Neuronal stem cell (in vitro differentiated cells): ENCODE measurements around the gene DGKB.
A peak's percentile ranks its signal among the peaks of the same experiment; 100 is the strongest.

ENCODE experiments used
- DNase-seq: peaks from one replicate; pipeline ENCODE4 v3.0.0-alpha.2; 2013; ENCODE audit warnings: low spot score
- H2AFZ ChIP-seq: one replicate; pipeline ENCODE4 v1.6.1; 2013; ENCODE audit warnings: mild to moderate bottlenecking, low read length, inconsistent platforms
- H2AK5ac ChIP-seq: 2 replicates; pipeline ENCODE4 v1.6.1; 2013; ENCODE audit warnings: low read depth, mild to moderate bottlenecking, inconsistent platforms, low read length, moderate library complexity, mixed read lengths
- H2BK120ac ChIP-seq: 2 replicates; pipeline ENCODE4 v1.6.1; 2013; ENCODE audit warnings: low read depth, mild to moderate bottlenecking, inconsistent platforms, low read length, moderate library complexity, mixed read lengths
- H2BK12ac ChIP-seq: one replicate; pipeline ENCODE4 v1.6.1; 2013; ENCODE audit warnings: low read length, inconsistent platforms
- H2BK15ac ChIP-seq: 2 replicates; pipeline ENCODE4 v1.6.1; 2013; ENCODE audit warnings: mild to moderate bottlenecking, low read length, inconsistent platforms, mixed read lengths
- H2BK5ac ChIP-seq: one replicate; pipeline ENCODE4 v1.6.1; 2013; ENCODE audit warnings: inconsistent platforms, mild to moderate bottlenecking, low read length, moderate library complexity
- H3K14ac ChIP-seq: one replicate; pipeline ENCODE4 v1.6.1; 2013; ENCODE audit warnings: low read length, inconsistent platforms
- H3K18ac ChIP-seq: 2 replicates; pipeline ENCODE4 v1.6.1; 2013; ENCODE audit warnings: low read length, inconsistent platforms
- H3K23ac ChIP-seq: 2 replicates; pipeline ENCODE4 v1.6.1; 2013; ENCODE audit warnings: low read depth, mild to moderate bottlenecking, mixed read lengths, low read length, inconsistent platforms; ENCODE audit not compliant: poor library complexity
- H3K27ac ChIP-seq: replicated peaks from 3 replicates; pipeline ENCODE4 v1.5.1; 2013; ENCODE audit warnings: low read length, inconsistent platforms
- H3K27me3 ChIP-seq, 3 experiments: 2 replicates each; pipeline ENCODE4 v1.6.1; 2013; ENCODE audit warnings: low read length in 3 of 3, mild to moderate bottlenecking in 2 of 3, inconsistent platforms in 1 of 3, low read depth in 1 of 3, mixed read lengths in 1 of 3, moderate library complexity in 1 of 3; ENCODE audit not compliant: control insufficient read depth in 3 of 3, insufficient read depth in 3 of 3
- H3K36me3 ChIP-seq, 2 donors: replicated peaks in 1 of 2; 2 replicates each; pipeline ENCODE4 v1.6.1; 2013; ENCODE audit warnings: low read length in 2 of 2; ENCODE audit not compliant: control insufficient read depth in 2 of 2, insufficient read depth in 2 of 2
- H3K4ac ChIP-seq: 2 replicates; pipeline ENCODE4 v1.6.1; 2013; ENCODE audit warnings: inconsistent platforms, mild to moderate bottlenecking, low read length, moderate library complexity
- H3K4me1 ChIP-seq, 2 donors: 1 replicate in 1 of 2; 2 replicates in 1 of 2; pipeline ENCODE4 v1.6.1; 2013; ENCODE audit warnings: low read length in 2 of 2, low read depth in 1 of 2; ENCODE audit not compliant: control insufficient read depth in 2 of 2, insufficient read depth in 1 of 2
- H3K4me2 ChIP-seq: one replicate; pipeline ENCODE4 v1.6.1; 2013; ENCODE audit warnings: mild to moderate bottlenecking, low read length, inconsistent platforms; ENCODE audit not compliant: insufficient read depth, poor library complexity, severe bottlenecking
- H3K4me3 ChIP-seq, 2 donors: 2 replicates each; pipeline ENCODE4 v1.5.1; 2013; ENCODE audit warnings: low read length in 2 of 2, mild to moderate bottlenecking in 2 of 2, inconsistent platforms in 1 of 2, moderate library complexity in 1 of 2
- H3K79me1 ChIP-seq: one replicate; pipeline ENCODE4 v1.6.1; 2013; ENCODE audit warnings: low read depth, mild to moderate bottlenecking, inconsistent platforms, low read length, moderate library complexity
- H3K9ac ChIP-seq: one replicate; pipeline ENCODE4 v1.6.1; 2013; ENCODE audit warnings: mild to moderate bottlenecking, low read depth, low read length, inconsistent platforms; ENCODE audit not compliant: poor library complexity
- H3K9me3 ChIP-seq, 2 donors: replicated peaks in 1 of 2; 2 replicates each; pipeline versions ENCODE3 to v1.6.1; 2013; ENCODE audit warnings: low read length in 2 of 2, mild to moderate bottlenecking in 2 of 2, inconsistent platforms in 1 of 2, low read depth in 1 of 2, mixed read lengths in 1 of 2, moderate library complexity in 1 of 2; ENCODE audit not compliant: control insufficient read depth in 2 of 2, insufficient read depth in 1 of 2
- H4K8ac ChIP-seq: one replicate; pipeline ENCODE4 v1.6.1; 2013; ENCODE audit warnings: low read depth, mild to moderate bottlenecking, inconsistent platforms, low read length, moderate library complexity
- H4K91ac ChIP-seq: one replicate; pipeline ENCODE4 v1.6.1; 2013; ENCODE audit warnings: low read length, low read depth, mild to moderate bottlenecking, inconsistent platforms; ENCODE audit not compliant: poor library complexity
- WGBS, 2 donors: extraction: QIAGEN DNeasy Blood & Tissue Kit; methylation state at CpG; one replicate each; pipeline ENCODE4 v1.1.7; 2013; ENCODE audit warnings: missing lambda C conversion rate in 2 of 2, mixed read lengths in 1 of 2; ENCODE audit not compliant: insufficient read length in 2 of 2, insufficient replicate concordance in 1 of 2; ENCODE audit errors: extremely low coverage in 2 of 2; 5-methylcytosine and 5-hydroxymethylcytosine counted together

DGKB gene

GRCh38 chr7:14207711-14208110 is 694.8 kb downstream of the DGKB start:
- no peaks in the 10 kb centered on the region for H3K27me3 ChIP-seq

GRCh38 chr7:14207138-14207537 is 695.4 kb downstream of the DGKB start:
- Histone ChIP-seq H3K18ac (no peak overlapping the region), H3K27ac (no peak overlapping the region)

More at GRCh38 chr7:14207711-14208110, 694.8 kb downstream of the DGKB start:
- Histone ChIP-seq H2BK12ac (no peak overlapping the region), H3K18ac (no peak overlapping the region), H3K79me1 (no peaks in the 10 kb centered on the region), H3K9me3 (no peaks in the 10 kb centered on the region), H3K14ac (no peak overlapping the region), H2BK5ac (no peak overlapping the region), H3K27ac (no peak overlapping the region), H3K9ac (no peak overlapping the region), H2AK5ac (no peak overlapping the region), H2BK15ac (no peak overlapping the region), H4K91ac (no peak overlapping the region), H3K23ac (no peak overlapping the region), H4K8ac (no peak overlapping the region), H3K36me3 (no peaks in the 10 kb centered on the region), H2BK120ac (no peak overlapping the region), H3K4ac (no peak overlapping the region), H3K4me1 (no peaks in the 10 kb centered on the region), H3K4me3 (no peak overlapping the region), H2AFZ (no peak overlapping the region), H3K4me2 (no peak overlapping the region)
- no peak for DNase-seq

GRCh38 chr7:14206121-14206520 is 696.4 kb downstream of the DGKB start:
- Histone ChIP-seq H3K36me3 (no peaks in the 10 kb centered on the region), H2BK5ac (no peak overlapping the region), H3K27me3 (no peaks in the 10 kb centered on the region), H3K4me1 (no peaks in the 10 kb centered on the region), H2AK5ac (no peak overlapping the region), H2AFZ (no peak overlapping the region), H3K23ac (no peak overlapping the region), H3K4me2 (no peak overlapping the region), H3K9ac (no peak overlapping the region), H3K14ac (no peak overlapping the region), H3K4ac (no peak overlapping the region), H2BK12ac (no peak overlapping the region), H2BK120ac (no peak overlapping the region), H4K91ac (no peak overlapping the region), H4K8ac (no peak overlapping the region), H3K79me1 (no peaks in the 10 kb centered on the region), H2BK15ac (no peak overlapping the region), H3K18ac (no peak overlapping the region), H3K9me3 (no peaks in the 10 kb centered on the region), H3K27ac (no peak overlapping the region), H3K4me3 (no peak overlapping the region)
- DNase-seq, result no peak
- WGBS, 2 donors, result no CpG with 5 or more reads among the region's 1 CpG

More at GRCh38 chr7:14207138-14207537, 695.4 kb downstream of the DGKB start:
- Histone ChIP-seq H3K4me2 (no peak overlapping the region), H2AK5ac (no peak overlapping the region), H3K4me3 (no peak overlapping the region), H3K36me3 (no peaks in the 10 kb centered on the region), H3K9me3 (no peaks in the 10 kb centered on the region), H4K8ac (no peak overlapping the region), H3K9ac (no peak overlapping the region), H3K4ac (no peak overlapping the region), H2BK5ac (no peak overlapping the region), H3K79me1 (no peaks in the 10 kb centered on the region), H2BK12ac (peak overlapping the region; percentile 88), H2AFZ (no peak overlapping the region), H3K14ac (no peak overlapping the region), H2BK15ac (no peak overlapping the region), H4K91ac (no peak overlapping the region), H3K27me3 (no peaks in the 10 kb centered on the region), H3K23ac (no peak overlapping the region), H2BK120ac (no peak overlapping the region), H3K4me1 (no peaks in the 10 kb centered on the region)
- no peak for DNase-seq
- no CpG with 5 or more reads among the region's 4 CpGs for WGBS, 2 donors

GRCh38 chr7:14201353-14201752 is 701.2 kb downstream of the DGKB start:
- peaks cover 0 to 4% of the 10 kb centered on the region in 2 donors for H3K9me3 ChIP-seq
- no peak overlapping the region for H3K4me2 ChIP-seq
- H3K18ac ChIP-seq, result no peak overlapping the region
- no peak overlapping the region for H2BK120ac ChIP-seq
- no peak overlapping the region for H3K23ac ChIP-seq
- H3K14ac ChIP-seq, result no peak overlapping the region
- no peak overlapping the region for H3K9ac ChIP-seq
- H3K36me3 ChIP-seq, result no peaks in the 10 kb centered on the region
- no peak overlapping the region for H3K4me3 ChIP-seq
- no peak overlapping the region for H3K4ac ChIP-seq
- no peak overlapping the region for H2AFZ ChIP-seq
- no peak for DNase-seq
- no peak overlapping the region for H3K27ac ChIP-seq
- H2BK12ac ChIP-seq, result no peak overlapping the region
- no peaks in the 10 kb centered on the region for H3K79me1 ChIP-seq
- no peaks in the 10 kb centered on the region for H3K4me1 ChIP-seq
- no peak overlapping the region for H4K91ac ChIP-seq
- H4K8ac ChIP-seq, result no peak overlapping the region
- no CpG with 5 or more reads among the region's 3 CpGs for WGBS, 2 donors
- H2AK5ac ChIP-seq, result no peak overlapping the region
- no peak overlapping the region for H2BK5ac ChIP-seq
- H3K27me3 ChIP-seq, result no peaks in the 10 kb centered on the region
- no peak overlapping the region for H2BK15ac ChIP-seq
